Esophagus muscularis mucosa (tissue), 4 donors: ENCODE data around the gene DENR.

ENCODE experiments used
- CTCF ChIP-seq, 3 experiments: fragments of 200-600 bp in 2 of 3; fragments of 450-650 bp in 1 of 3; sonication (generic) in 2 of 3; IDR thresholded peaks; one replicate each; pipeline ENCODE4 v1.5.1; 2017 to 2019; ENCODE audit warnings: antibody characterized with exemption in 3 of 3, mild to moderate bottlenecking in 2 of 3, moderate library complexity in 1 of 3
- EP300 ChIP-seq: sonication (generic); formaldehyde crosslinking; IDR thresholded peaks from one replicate; pipeline ENCODE4 v1.6.1; 2017; ENCODE audit warnings: antibody characterized with exemption
- POLR2A ChIP-seq: fragments of 450-650 bp; IDR thresholded peaks from one replicate; pipeline ENCODE4 v1.6.1; 2017; ENCODE audit warnings: antibody characterized with exemption, moderate library complexity, mild to moderate bottlenecking, low read depth
- POLR2AphosphoS5 ChIP-seq, 2 donors: sonication (generic); formaldehyde crosslinking; IDR thresholded peaks; one replicate each; pipeline ENCODE4 v1.6.1; 2017; ENCODE audit warnings: antibody characterized with exemption in 2 of 2

- no peak for TF ChIP-seq CTCF (IDR thresholded peaks at IDR 0.05)
- no peak for TF ChIP-seq EP300
- TF ChIP-seq POLR2AphosphoS5 (IDR thresholded peaks at IDR 0.05) = no peak
- no peak for TF ChIP-seq POLR2A
Measured at GRCh38 chr12:122730215-122731014, 22.2 kb upstream of the DENR start, which contains the start of gene HCAR1.
